NCI-H526 treated with DMSO at 0.1 percent for 48 hours (cell line): ENCODE data around the gene ZNRD2.
A peak's percentile ranks its signal among the peaks of the same experiment; 100 is the strongest.

Source experiments
- DNase-seq: peaks from one replicate; lab custom pipeline; 2025; lab: John Stamatoyannopoulos, UW

The ZNRD2 gene

DNA sequence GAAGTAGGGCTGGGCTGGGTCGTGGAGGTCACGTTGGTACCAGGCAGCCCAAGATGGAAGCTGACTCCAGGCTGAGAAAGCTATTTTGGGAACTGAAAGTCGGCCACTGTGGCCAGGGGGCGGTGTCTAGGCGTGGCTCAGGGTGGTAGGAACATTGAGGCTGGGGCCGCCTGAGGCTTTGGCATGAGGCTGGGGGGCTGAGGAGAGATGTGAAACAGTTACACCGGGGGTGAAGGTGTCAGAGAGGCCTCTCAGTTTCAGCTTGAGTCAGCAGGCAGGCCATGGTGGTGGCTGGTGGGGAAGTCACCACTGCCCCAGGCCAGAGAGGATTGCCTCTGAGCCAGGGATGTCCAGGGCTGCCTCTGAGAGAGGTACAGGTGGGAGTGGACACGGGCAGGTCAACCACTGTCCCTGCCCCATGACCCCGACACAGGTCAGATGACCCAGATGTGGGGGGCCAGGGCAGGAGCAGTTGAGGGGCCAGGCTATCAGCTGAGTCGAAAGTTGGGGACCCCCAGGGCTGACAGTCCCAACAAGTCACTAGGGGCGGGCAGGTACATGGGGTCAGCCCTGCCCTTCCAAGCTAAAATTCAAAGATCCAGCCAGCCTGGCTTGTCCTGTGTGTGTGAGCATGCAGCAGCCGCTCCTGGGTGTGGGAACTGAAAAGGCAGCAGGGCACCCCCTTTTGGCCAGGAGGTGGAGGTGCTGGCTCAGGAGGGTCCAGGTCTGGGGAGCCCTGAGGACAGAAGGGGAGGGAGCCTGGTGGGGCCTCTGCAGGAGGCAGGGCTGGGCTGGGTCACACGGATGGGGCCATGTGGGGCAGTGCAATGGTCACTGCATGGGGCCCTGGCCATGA is 18.1 kb downstream of the ZNRD2 start:
- no peak for DNase-seq

DNA sequence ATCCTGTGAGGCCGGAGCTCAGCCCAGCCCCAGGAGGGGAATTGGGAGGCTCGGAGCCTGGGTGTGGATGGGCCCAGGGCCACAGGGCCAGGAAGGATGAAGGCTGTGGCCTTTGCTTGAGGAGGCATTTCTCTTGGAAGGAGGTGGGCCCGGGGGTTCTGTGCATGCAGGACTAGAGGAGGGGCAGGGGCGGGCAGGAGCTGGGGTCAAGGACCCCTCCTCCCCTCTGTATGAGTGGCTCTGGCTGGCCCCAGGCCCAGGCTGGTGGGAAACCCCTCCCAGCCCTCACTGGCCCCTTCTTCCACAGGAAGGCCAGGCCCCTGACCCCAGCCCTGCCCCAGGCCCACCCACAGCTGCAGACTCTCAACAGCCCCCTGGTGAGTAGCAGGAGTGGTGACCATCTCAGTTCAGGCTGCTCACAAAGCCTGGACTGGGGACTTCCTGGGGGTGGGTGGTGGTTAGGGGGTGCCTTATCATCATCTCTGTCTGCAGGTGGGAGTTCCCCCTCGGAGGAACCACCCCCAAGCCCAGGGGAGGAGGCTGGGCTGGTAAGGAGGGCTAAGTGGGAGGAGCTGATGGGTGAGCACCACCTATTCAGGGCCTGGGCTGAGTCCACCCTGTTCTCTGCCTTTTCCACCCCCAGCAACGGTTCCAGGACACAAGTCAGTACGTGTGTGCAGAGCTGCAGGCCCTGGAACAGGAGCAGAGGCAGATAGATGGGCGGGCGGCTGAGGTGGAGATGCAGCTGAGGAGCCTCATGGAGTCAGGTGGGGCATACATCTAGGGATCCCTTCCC is 19.4 kb downstream of the ZNRD2 start:
- no peak for DNase-seq

GRCh38 chr11:65590240-65590738 is 20.0 kb downstream of the ZNRD2 start:
- no peak for DNase-seq

- DNase-seq = peak; percentile 47
Observed at GRCh38 chr11:65591939-65592857, 21.9 kb downstream of the ZNRD2 start.

GRCh38 chr11:65592858-65593517 is 22.7 kb downstream of the ZNRD2 start:
- peak; percentile 49 for DNase-seq

- DNase-seq = peak; percentile 16
Observed at GRCh38 chr11:65593518-65594414, 23.5 kb downstream of the ZNRD2 start.

DNA sequence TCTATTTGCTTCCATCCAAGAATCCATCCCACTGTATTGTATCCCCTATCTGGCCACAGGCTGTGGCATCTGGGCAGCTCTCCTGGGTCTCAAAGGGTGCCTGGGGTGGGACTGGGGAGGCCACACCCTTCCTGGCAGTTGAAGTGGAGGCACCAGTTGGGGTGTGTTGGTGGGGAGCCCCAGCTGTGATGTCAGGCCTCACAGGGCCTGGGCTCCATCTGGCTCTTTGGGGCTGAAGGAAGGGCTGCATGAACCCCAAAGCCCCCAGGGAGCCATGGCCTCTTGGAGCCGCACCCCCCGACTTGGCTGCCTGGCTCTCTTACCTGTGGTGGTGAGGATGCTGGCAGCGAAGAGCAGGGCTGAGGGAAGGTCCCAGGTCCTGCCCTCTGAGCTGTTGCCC is 24.9 kb downstream of the ZNRD2 start:
- DNase-seq = no peak

- DNase-seq = no peak
Observed at GRCh38 chr11:65595543-65596281, 25.4 kb downstream of the ZNRD2 start, which contains the start of gene KCNK7. KCNK7 (minus strand) TSS chr11:65595800; CDS start chr11:65595772, 28 bp downstream.

DNA sequence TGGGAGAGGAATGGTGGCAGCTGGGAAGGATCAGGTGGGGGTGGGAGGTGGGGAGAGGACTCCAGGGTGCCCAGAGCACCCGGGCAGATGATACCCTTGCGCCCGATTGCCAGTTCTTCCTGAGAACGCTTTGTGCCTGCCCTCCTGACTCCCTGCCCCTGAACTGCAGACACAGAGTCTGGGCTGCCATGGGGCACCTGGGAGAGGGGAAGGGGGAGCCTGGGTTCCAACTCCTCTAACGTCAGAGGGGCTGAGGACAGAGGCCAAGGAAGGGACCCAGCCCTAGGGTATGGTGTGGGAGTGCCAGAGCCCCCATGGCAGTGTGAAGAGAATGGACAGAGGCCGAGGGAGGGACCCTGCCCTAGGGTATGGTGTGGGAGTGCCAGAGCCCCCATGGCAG is 26.2 kb downstream of the ZNRD2 start:
- DNase-seq = no peak

GRCh38 chr11:65598258-65598699 is 28.0 kb downstream of the ZNRD2 start:
- DNase-seq = no peak

DNA sequence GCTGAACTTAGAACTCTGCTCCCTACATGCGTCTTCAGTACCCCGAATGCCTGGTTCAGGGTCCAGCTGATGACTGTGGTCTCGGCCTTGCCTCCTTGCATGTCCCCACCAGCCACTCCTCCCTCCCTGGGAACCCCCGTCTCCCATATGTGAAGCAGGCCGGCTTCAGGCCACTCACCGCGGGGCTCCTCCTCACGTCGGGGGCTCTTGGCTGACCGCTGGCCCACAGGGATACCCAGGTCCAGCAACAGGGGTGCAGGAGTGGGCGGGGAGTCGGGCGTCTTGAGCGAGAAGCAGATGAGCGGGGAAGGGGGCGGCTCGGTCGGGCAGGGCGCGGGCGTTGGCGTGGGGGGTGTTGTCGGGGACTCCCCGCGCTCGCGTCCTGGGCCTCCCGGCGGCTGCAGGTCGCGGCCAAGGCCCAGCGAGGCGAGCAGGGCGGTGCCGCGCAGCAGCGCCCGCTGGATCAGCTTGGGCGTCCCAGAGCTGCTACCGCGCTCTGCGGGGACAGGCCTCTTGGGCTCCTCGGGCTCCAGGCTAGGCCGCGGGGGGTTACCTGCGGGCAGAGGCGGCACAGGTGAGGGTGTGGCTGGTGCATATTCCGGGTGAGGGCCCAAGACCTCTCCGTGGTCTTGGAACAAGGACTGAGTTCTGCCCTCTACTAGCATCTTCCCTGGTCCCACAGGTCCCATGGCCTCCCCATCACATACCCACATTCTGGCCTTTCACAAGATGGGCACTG is 29.1 kb downstream of the ZNRD2 start:
- no peak for DNase-seq

- DNase-seq = no peak
Observed at GRCh38 chr11:65599955-65600246, 29.6 kb downstream of the ZNRD2 start.

- no peak for DNase-seq
Observed at GRCh38 chr11:65604258-65604657, 34.0 kb downstream of the ZNRD2 start.

DNA sequence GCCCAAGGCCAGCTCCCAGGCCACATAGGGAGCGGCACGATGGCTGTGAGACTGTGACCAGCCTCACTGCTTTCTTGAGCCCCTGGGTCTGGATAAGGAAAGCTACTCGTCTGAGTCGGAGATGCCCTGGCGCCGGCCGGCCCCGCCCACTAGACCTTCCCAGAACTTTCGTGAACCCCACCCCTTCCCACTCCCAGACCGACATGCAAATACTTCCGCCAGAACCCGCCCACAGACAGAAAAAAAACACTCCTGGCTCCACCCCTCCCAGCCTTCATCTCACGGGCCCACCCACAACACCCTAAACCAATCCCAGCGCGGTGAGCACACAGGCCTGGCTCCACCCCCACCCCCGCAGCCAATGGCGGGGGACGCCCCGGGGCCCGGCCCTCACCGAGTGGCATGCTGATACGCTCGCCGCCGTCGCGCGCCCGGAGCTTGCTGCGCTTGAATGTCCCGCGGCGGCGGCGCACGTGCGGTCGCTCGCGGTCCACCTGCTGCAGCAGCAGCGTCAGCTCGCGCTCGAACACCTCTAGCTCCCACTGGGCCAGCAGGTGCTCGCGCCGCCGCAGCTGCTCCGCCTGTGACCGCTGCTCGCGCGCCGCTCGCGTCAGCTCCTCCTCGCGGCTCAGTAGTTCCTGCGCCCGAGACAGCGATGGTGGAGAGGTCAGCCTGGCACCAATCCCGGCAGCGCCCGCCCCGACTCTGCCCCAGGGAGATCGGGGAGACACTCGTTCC is 36.8 kb downstream of the ZNRD2 start:
- DNase-seq = peak; percentile 25

DNA sequence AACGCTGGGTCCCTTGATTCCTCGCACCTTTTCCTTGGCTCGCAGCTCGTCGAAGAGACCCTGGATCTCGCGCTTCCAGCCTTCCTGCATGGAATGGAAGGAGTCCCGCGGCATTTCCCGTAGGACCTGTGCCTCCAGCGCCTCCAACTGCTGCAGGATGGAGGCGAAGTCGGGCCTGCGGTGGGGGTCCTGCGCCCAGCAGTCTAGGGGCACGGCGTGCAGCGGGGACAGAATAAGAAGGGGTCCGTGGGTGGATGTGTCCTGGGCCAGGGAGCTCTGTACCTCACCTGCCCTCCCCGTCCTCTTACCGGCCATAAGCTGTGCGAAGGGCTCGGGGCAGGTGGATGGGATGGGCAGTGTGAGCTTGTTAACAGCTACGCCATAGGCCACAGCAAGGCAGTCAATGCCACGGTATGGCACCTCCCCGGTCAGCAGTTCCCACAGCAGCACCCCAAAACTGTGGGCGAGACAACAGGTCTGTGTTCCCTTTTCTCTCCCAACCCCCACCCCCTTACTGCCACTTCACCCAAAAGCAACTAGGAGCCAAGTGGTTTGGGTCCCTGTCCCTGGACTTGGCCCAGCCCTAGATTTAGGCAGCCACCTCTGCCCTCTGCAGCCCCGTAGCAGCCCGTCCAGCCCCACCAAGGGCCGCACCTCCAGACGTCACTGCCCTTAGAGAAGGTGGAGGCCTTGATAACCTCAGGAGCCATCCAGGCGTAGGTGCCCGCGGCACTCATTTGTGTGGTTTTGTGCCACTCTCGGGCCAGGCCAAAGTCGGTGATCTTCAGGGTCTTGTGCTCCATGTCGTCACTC is 37.5 kb downstream of the ZNRD2 start:
- no peak for DNase-seq

- DNase-seq = no peak
Observed at GRCh38 chr11:65609229-65609628, 39.0 kb downstream of the ZNRD2 start.

DNA sequence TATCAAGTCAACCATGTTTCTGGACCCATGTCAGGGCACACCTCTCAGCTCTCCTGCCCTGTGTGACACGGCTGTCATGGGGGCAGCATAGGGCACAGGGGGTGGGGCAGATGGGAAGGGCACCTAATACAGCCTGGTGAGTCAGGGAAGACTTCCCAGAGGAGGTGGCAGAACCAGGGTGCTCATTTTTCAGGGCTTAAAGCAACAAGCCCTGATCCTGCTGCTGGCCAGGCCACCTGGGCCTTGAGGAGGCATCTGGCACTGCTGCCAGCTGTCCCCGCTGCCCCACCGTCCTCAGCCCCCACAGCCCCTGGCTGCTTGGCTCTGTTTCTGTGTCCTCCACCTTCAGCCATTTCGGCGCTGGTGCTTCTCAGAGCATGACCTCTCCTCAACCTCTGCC is 39.4 kb downstream of the ZNRD2 start:
- no peak for DNase-seq
